Stimulated activated CD8-positive, alpha-beta memory T cell treated with anti-CD3 and anti-CD28 coated beads, Interleukin-12 subunit alpha, Interleukin-12 subunit beta, amount 100 ng/mL, for 4 hours (primary cell): ENCODE data around the gene SAPCD1.
A peak's percentile ranks its signal among the peaks of the same experiment; 100 is the strongest.
"Not testable (repeated sequence)": the region's sequence is repeated elsewhere in the genome, so short reads cannot be mapped to it uniquely, and the experiment has no call there.

Source experiments
- DNase-seq: peaks from one replicate; pipeline ENCODE4 v3.0.0-alpha.2; 2020; ENCODE audit warnings: low read depth

SAPCD1 gene

GRCh38 chr6:31778193-31778592 is 15.7 kb downstream of the SAPCD1 start:
- DNase-seq, result no peak

- DNase-seq, result no peak
These were observed 16.8 kb downstream of the SAPCD1 start for GRCh38 chr6:31778999-31779885.

GRCh38 chr6:31779908-31780307 is 17.5 kb downstream of the SAPCD1 start:
- no peak for DNase-seq

- no peak for DNase-seq
These were observed 18.2 kb downstream of the SAPCD1 start for GRCh38 chr6:31780507-31781243.

GRCh38 chr6:31781244-31782125 is 19.0 kb downstream of the SAPCD1 start:
- DNase-seq, result no peak

- DNase-seq, result no peak
These were observed 19.8 kb downstream of the SAPCD1 start for GRCh38 chr6:31782126-31782855.

- no peak for DNase-seq
These were observed 21.9 kb downstream of the SAPCD1 start for GRCh38 chr6:31784098-31784925.

GRCh38 chr6:31785475-31785874 is 23.0 kb downstream of the SAPCD1 start:
- no peak for DNase-seq

- no peak for DNase-seq
These were observed 29.1 kb downstream of the SAPCD1 start for GRCh38 chr6:31791324-31792089.

GRCh38 chr6:31792090-31792374 is 29.6 kb downstream of the SAPCD1 start:
- no peak for DNase-seq

GRCh38 chr6:31792761-31793171 is 30.3 kb downstream of the SAPCD1 start:
- no peak for DNase-seq

- not testable (repeated sequence) for DNase-seq
These were observed 31.4 kb downstream of the SAPCD1 start for GRCh38 chr6:31793927-31794245.

GRCh38 chr6:31794294-31794865 is 31.9 kb downstream of the SAPCD1 start:
- no peak for DNase-seq

- no peak for DNase-seq
These were observed 32.6 kb downstream of the SAPCD1 start for GRCh38 chr6:31794866-31795615.

- DNase-seq, result peak; percentile 75
These were observed 33.3 kb downstream of the SAPCD1 start, which contains the start of gene VARS1 for GRCh38 chr6:31795616-31796298. VARS1 (minus strand) TSS chr6:31795752; CDS start chr6:31795217, 535 bp downstream.

- no peak for DNase-seq
These were observed 34.5 kb downstream of the SAPCD1 start for GRCh38 chr6:31796993-31797385.

- DNase-seq, result no peak
These were observed 35.1 kb downstream of the SAPCD1 start for GRCh38 chr6:31797588-31797987.

GRCh38 chr6:31799781-31800180 is 37.3 kb downstream of the SAPCD1 start:
- no peak for DNase-seq
